Peyer's patch (tissue), 4 donors: Measurements from ENCODE around the gene KIF21A. TPM values are rescaled to one million over a fixed set of nuclear protein-coding genes. Genes with fewer than 3 reads are reported as not detected.

Source experiments
- DNase-seq, 3 donors: peaks; one replicate each; pipeline ENCODE4 v3.0.0-alpha.2; 2017 to 2019
- H3K27ac ChIP-seq, 4 donors: fragments of 200-600 bp; sonication (generic); one replicate each; pipeline ENCODE4 v1.5.1; 2016 to 2019
- H3K27me3 ChIP-seq, 2 donors: fragments of 200-600 bp; sonication (generic); one replicate each; pipeline ENCODE4 v1.5.1; 2019
- H3K36me3 ChIP-seq, 3 donors: fragments of 200-600 bp; sonication (generic); one replicate each; pipeline ENCODE4 v1.5.1; 2016 to 2019
- H3K4me1 ChIP-seq, 4 donors: fragments of 200-600 bp; sonication (generic); one replicate each; pipeline ENCODE4 v1.5.1; 2016 to 2019
- H3K4me3 ChIP-seq, 4 donors: fragments of 200-600 bp; sonication (generic); 1 replicate in 3 of 4; 2 replicates in 1 of 4; pipeline ENCODE4 v1.5.1; 2016 to 2019; ENCODE audit warnings: mild to moderate bottlenecking in 1 of 4
- H3K9me3 ChIP-seq, 4 donors: fragments of 200-600 bp; sonication (generic); one replicate each; pipeline ENCODE4 v1.5.1; 2016 to 2019; ENCODE audit warnings: mild to moderate bottlenecking in 1 of 4
- CTCF ChIP-seq, 6 experiments: fragments of 450-650 bp in 4 of 6; fragments of 200-600 bp in 2 of 6; sonication (generic) in 1 of 6; IDR thresholded peaks; one replicate each; pipeline ENCODE4 v1.5.1; 2017 to 2019; ENCODE audit warnings: antibody characterized with exemption in 6 of 6, mild to moderate bottlenecking in 3 of 6, moderate library complexity in 1 of 6
- POLR2A ChIP-seq, 2 donors: fragments of 450-650 bp; IDR thresholded peaks; one replicate each; pipeline ENCODE4 v1.5.1; 2017; ENCODE audit warnings: antibody characterized with exemption in 2 of 2, mild to moderate bottlenecking in 2 of 2, moderate library complexity in 2 of 2
- total RNA-seq, 4 donors: library from RNA; depleted of rRNA; stranded (reverse); fragments of >200 nt; gene quantifications; one replicate each; pipeline ENCODE4 v1.1.0, GENCODE V29; 2016

Gene KIF21A
- total RNA-seq, 4 donors from 2014 or later: 14.7 to 41.3 (median 27.0) TPM

- H3K9me3 ChIP-seq: no peaks in the 10 kb centered on the region
- TF ChIP-seq CTCF (IDR thresholded peaks at IDR 0.05) (no peak), POLR2A (IDR thresholded peaks at IDR 0.05) (no peak)
- H3K4me1 ChIP-seq: no peaks in the 10 kb centered on the region
Observed at GRCh38 chr12:39431797-39432196, 11.1 kb downstream of the KIF21A start.

GRCh38 chr12:39431002-39431796 lies 11.7 kb downstream of the KIF21A start:
- H3K27me3 ChIP-seq: no peaks in the 10 kb centered on the region
- H3K4me3 ChIP-seq: no peak overlapping the region
- H3K4me1 ChIP-seq: no peaks in the 10 kb centered on the region

More at GRCh38 chr12:39431797-39432196, 11.1 kb downstream of the KIF21A start:
- Histone ChIP-seq H3K27me3 (no peaks in the 10 kb centered on the region), H3K27ac (no peak overlapping the region), H3K4me3 (no peak overlapping the region), H3K36me3 (no peaks in the 10 kb centered on the region)
- no peak for DNase-seq

GRCh38 chr12:39429809-39430208 lies 13.1 kb downstream of the KIF21A start:
- no peak for DNase-seq
- H3K27me3 ChIP-seq: no peaks in the 10 kb centered on the region
- TF ChIP-seq POLR2A (IDR thresholded peaks at IDR 0.05) (no peak), CTCF (IDR thresholded peaks at IDR 0.05) (no peak)
- no peak overlapping the region for H3K4me3 ChIP-seq
- H3K27ac ChIP-seq: no peak overlapping the region
- H3K36me3 ChIP-seq: no peaks in the 10 kb centered on the region
- H3K9me3 ChIP-seq: no peaks in the 10 kb centered on the region
- H3K4me1 ChIP-seq: no peaks in the 10 kb centered on the region

More at GRCh38 chr12:39431002-39431796, 11.7 kb downstream of the KIF21A start:
- Histone ChIP-seq H3K36me3 (no peaks in the 10 kb centered on the region), H3K27ac (no peak overlapping the region), H3K9me3 (no peaks in the 10 kb centered on the region)
- no peak for DNase-seq
- TF ChIP-seq CTCF (IDR thresholded peaks at IDR 0.05) (no peak), POLR2A (IDR thresholded peaks at IDR 0.05) (no peak)

- no peak overlapping the region for H3K27ac ChIP-seq
- no peak overlapping the region for H3K4me3 ChIP-seq
- no peaks in the 10 kb centered on the region for H3K27me3 ChIP-seq
- no peaks in the 10 kb centered on the region for H3K36me3 ChIP-seq
- H3K4me1 ChIP-seq: no peaks in the 10 kb centered on the region
- TF ChIP-seq POLR2A (IDR thresholded peaks at IDR 0.05) (no peak), CTCF (IDR thresholded peaks at IDR 0.05) (no peak)
- H3K9me3 ChIP-seq: no peaks in the 10 kb centered on the region
- no peak for DNase-seq
Observed at GRCh38 chr12:39427360-39427808, 15.5 kb downstream of the KIF21A start.

- Histone ChIP-seq H3K27me3 (no peaks in the 10 kb centered on the region), H3K4me3 (no peak overlapping the region)
Observed at GRCh38 chr12:39426636-39427240, 16.2 kb downstream of the KIF21A start.

GRCh38 chr12:39420043-39420442 lies 22.9 kb downstream of the KIF21A start:
- no peak for DNase-seq

More at GRCh38 chr12:39426636-39427240, 16.2 kb downstream of the KIF21A start:
- H3K4me1 ChIP-seq: no peaks in the 10 kb centered on the region
- no peak for TF ChIP-seq POLR2A (IDR thresholded peaks at IDR 0.05)
- no peaks in the 10 kb centered on the region for H3K9me3 ChIP-seq
- H3K36me3 ChIP-seq: no peaks in the 10 kb centered on the region
- no peak overlapping the region for H3K27ac ChIP-seq
- DNase-seq: no peak

More at GRCh38 chr12:39420043-39420442, 22.9 kb downstream of the KIF21A start:
- H3K4me1 ChIP-seq: no peaks in the 10 kb centered on the region
- no peaks in the 10 kb centered on the region for H3K9me3 ChIP-seq
- no peaks in the 10 kb centered on the region for H3K27me3 ChIP-seq
- H3K4me3 ChIP-seq: no peak overlapping the region
- H3K36me3 ChIP-seq: no peaks in the 10 kb centered on the region
- no peak for TF ChIP-seq CTCF (IDR thresholded peaks at IDR 0.05)
- no peak for TF ChIP-seq POLR2A (IDR thresholded peaks at IDR 0.05)
- H3K27ac ChIP-seq: no peak overlapping the region
